ENCODE results near the gene KCNG4.
A peak's percentile ranks its signal among the peaks of the same experiment; 100 is the strongest.

The KCNG4 gene

GRCh38 chr16:84234321-84235241, 5.2 kb downstream of the KCNG4 start:
- ChIA-PET POLR2A (no interaction called here), CTCF (interaction anchor here (1.0 kb wide), 1 partner anchor 43 kb away, joined by 3 read pairs; no protein-coding TSS in a partner anchor)
- H3K4me3 ChIP-seq (ENCODE audit: low read depth, low read length) = no peak overlapping the region
- no peak for TF ChIP-seq CTCF (IDR thresholded peaks at IDR 0.05; ENCODE audit: insufficient read depth, low read length, missing control alignments)
- no peak for DNase-seq (ENCODE audit: low read depth, low spot score)

- no peak for DNase-seq (ENCODE audit: low read depth, low spot score)
- ChIA-PET CTCF (interaction anchor here (1.0 kb wide), 1 partner anchor 43 kb away, joined by 3 read pairs; no protein-coding TSS in a partner anchor), POLR2A (no interaction called here)
- no peak for TF ChIP-seq CTCF (IDR thresholded peaks at IDR 0.05; ENCODE audit: insufficient read depth, low read length, missing control alignments)
- no peak overlapping the region for H3K4me3 ChIP-seq (ENCODE audit: low read depth, low read length)
Measured at GRCh38 chr16:84233748-84234147, 6.1 kb downstream of the KCNG4 start.

- ChIA-PET CTCF (no interaction called here), POLR2A (no interaction called here)
- TF ChIP-seq CTCF (IDR thresholded peaks at IDR 0.05; ENCODE audit: insufficient read depth, low read length, missing control alignments) = no peak
- no peak overlapping the region for H3K4me3 ChIP-seq (ENCODE audit: low read depth, low read length)
- DNase-seq (ENCODE audit: low read depth, low spot score) = no peak
Measured at GRCh38 chr16:84232969-84233368, 6.8 kb downstream of the KCNG4 start.

GRCh38 chr16:84232060-84232459, 7.8 kb downstream of the KCNG4 start:
- no peak for TF ChIP-seq CTCF (IDR thresholded peaks at IDR 0.05; ENCODE audit: insufficient read depth, low read length, missing control alignments)
- H3K4me3 ChIP-seq (ENCODE audit: low read depth, low read length) = no peak overlapping the region
- CTCF ChIA-PET = no interaction called here
- DNase-seq (ENCODE audit: low read depth, low spot score) = no peak
- POLR2A ChIA-PET = no interaction called here

GRCh38 chr16:84229471-84229870, 10.3 kb downstream of the KCNG4 start:
- no peak for TF ChIP-seq CTCF (IDR thresholded peaks at IDR 0.05; ENCODE audit: insufficient read depth, low read length, missing control alignments)
- no peak overlapping the region for H3K4me3 ChIP-seq (ENCODE audit: low read depth, low read length)
- ChIA-PET POLR2A (no interaction called here), CTCF (no interaction called here)
- DNase-seq (ENCODE audit: low read depth, low spot score) = no peak

GRCh38 chr16:84228256-84228838, 11.5 kb downstream of the KCNG4 start:
- DNase-seq (ENCODE audit: low read depth, low spot score) = peak; percentile 36
- TF ChIP-seq CTCF (IDR thresholded peaks at IDR 0.05; ENCODE audit: insufficient read depth, low read length, missing control alignments) = no peak
- ChIA-PET CTCF (interaction anchor here (0.8 to 1.0 kb wide), 2 partner anchors 41 kb away, joined by 3 read pairs; no protein-coding TSS in a partner anchor), POLR2A (no interaction called here)
- no peak overlapping the region; the same call in 1 of the 2 replicates for H3K4me3 ChIP-seq (ENCODE audit: low read depth, low read length)

All from AG04449 (cell line).